Peyer's patch (tissue), 4 donors: ENCODE data around the gene CCDC122.

ENCODE experiments used
- POLR2A ChIP-seq, 2 donors: fragments of 450-650 bp; IDR thresholded peaks; one replicate each; pipeline ENCODE4 v1.5.1; 2017; ENCODE audit warnings: antibody characterized with exemption in 2 of 2, mild to moderate bottlenecking in 2 of 2, moderate library complexity in 2 of 2
- TF ChIP-seq, protein P1 (sequence below), 6 experiments: fragments of 450-650 bp in 4 of 6; fragments of 200-600 bp in 2 of 6; sonication (generic) in 1 of 6; IDR thresholded peaks; one replicate each; pipeline ENCODE4 v1.5.1; 2017 to 2019; ENCODE audit warnings: antibody characterized with exemption in 6 of 6, mild to moderate bottlenecking in 3 of 6, moderate library complexity in 1 of 6

DNA sequence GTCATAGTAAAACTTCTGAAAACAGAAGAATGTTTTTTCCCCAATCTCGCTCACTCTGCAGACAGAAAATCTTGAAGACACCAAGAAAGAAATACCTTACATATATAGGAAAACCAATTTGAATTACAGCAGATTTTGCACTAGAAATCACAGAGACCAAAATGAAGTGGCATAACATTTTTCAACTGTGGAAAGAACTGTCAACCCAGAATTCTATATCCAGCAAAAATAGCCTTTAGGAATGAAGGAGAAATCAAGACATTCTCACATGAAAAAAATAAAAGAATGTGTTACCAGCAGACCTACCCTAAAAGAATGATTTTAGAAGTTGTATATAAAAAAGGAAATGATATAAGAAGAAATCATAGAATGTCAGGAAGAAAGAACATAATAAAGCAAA lies 28.7 kb downstream of the CCDC122 start:
- TF ChIP-seq POLR2A (IDR thresholded peaks at IDR 0.05) = no peak
- TF ChIP-seq, protein P1, sequence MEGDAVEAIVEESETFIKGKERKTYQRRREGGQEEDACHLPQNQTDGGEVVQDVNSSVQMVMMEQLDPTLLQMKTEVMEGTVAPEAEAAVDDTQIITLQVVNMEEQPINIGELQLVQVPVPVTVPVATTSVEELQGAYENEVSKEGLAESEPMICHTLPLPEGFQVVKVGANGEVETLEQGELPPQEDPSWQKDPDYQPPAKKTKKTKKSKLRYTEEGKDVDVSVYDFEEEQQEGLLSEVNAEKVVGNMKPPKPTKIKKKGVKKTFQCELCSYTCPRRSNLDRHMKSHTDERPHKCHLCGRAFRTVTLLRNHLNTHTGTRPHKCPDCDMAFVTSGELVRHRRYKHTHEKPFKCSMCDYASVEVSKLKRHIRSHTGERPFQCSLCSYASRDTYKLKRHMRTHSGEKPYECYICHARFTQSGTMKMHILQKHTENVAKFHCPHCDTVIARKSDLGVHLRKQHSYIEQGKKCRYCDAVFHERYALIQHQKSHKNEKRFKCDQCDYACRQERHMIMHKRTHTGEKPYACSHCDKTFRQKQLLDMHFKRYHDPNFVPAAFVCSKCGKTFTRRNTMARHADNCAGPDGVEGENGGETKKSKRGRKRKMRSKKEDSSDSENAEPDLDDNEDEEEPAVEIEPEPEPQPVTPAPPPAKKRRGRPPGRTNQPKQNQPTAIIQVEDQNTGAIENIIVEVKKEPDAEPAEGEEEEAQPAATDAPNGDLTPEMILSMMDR (IDR thresholded peaks at IDR 0.05) = no peak
